ENCODE results near the gene WBP1L.

The WBP1L gene

DNA sequence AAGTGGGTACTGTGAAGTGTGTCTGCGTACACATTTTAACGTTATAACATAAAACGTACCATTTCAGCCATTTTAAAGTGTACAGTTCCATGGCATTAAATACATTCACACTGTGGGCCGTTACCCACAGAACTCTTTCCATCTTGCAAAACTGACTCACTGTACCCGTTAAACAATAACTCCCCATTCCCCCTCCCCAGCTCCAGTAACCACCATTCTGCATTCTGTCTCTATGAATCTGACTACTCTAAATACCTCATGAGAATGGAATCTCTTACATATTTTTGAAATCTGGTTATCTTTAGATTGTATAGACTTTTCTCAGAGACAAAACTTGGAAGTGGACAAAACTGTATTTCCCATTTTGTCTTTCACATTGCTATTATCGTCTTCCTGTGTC lies 38.8 kb upstream of the WBP1L start:
- peak; percentile 48 for DNase-seq (ENCODE audit: low read depth, low spot score)
- H3K4me3 ChIP-seq (ENCODE audit: low read depth, low read length): no peak overlapping the region
- in situ Hi-C loops (cut with HindIII; ENCODE audit: low sequenced_read_pairs): no loop called here
- TF ChIP-seq, protein P1, sequence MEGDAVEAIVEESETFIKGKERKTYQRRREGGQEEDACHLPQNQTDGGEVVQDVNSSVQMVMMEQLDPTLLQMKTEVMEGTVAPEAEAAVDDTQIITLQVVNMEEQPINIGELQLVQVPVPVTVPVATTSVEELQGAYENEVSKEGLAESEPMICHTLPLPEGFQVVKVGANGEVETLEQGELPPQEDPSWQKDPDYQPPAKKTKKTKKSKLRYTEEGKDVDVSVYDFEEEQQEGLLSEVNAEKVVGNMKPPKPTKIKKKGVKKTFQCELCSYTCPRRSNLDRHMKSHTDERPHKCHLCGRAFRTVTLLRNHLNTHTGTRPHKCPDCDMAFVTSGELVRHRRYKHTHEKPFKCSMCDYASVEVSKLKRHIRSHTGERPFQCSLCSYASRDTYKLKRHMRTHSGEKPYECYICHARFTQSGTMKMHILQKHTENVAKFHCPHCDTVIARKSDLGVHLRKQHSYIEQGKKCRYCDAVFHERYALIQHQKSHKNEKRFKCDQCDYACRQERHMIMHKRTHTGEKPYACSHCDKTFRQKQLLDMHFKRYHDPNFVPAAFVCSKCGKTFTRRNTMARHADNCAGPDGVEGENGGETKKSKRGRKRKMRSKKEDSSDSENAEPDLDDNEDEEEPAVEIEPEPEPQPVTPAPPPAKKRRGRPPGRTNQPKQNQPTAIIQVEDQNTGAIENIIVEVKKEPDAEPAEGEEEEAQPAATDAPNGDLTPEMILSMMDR (IDR thresholded peaks at IDR 0.05; ENCODE audit: low read depth, low read length): no peak

DNA sequence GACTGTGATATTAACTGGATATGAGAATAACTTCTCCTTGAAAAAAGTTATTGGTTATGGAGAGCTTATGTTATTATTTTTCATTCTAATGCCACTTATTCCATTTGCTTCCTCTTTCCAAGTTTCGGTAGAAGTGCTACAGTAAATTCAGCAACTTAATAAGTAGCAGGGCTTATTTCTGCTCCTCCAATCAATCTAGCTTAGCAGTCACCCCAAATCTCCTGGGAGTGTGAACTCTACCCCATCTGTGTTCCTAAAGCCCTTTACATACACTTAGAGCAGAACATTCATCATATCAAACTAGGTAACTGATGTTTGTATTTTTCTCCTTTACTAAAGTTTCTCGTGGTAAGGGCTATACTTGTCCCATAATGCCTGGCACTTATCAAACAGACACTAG lies 38.2 kb upstream of the WBP1L start:
- TF ChIP-seq, protein P1 (IDR thresholded peaks at IDR 0.05; ENCODE audit: low read depth, low read length): no peak
- H3K4me3 ChIP-seq (ENCODE audit: low read depth, low read length): no peak overlapping the region
- no peak for DNase-seq (ENCODE audit: low read depth, low spot score)
- in situ Hi-C loops (cut with HindIII; ENCODE audit: low sequenced_read_pairs): no loop called here

DNA sequence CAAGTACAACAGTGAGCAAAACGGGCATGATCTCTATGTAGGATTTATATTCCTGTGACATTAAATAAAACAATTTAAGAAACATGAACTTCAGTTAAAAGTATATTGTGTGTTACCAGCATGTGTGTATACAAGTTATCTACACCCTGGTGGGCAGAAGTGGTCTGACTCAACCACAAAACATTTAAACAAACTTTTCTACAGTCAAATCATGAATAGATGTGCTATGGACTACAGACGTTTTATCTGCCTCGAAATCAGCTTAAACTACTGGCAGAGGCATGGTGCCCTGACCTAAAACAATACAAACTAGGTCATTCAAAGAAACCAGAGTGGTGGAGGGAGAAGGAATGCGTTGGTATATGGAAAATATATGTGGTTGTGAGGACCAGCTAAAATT lies 33.1 kb upstream of the WBP1L start:
- in situ Hi-C loops (cut with HindIII; ENCODE audit: low sequenced_read_pairs): no loop called here
- TF ChIP-seq, protein P1 (IDR thresholded peaks at IDR 0.05; ENCODE audit: low read depth, low read length): no peak
- DNase-seq (ENCODE audit: low read depth, low spot score): peak; percentile 80
- no peak overlapping the region for H3K4me3 ChIP-seq (ENCODE audit: low read depth, low read length)

DNA sequence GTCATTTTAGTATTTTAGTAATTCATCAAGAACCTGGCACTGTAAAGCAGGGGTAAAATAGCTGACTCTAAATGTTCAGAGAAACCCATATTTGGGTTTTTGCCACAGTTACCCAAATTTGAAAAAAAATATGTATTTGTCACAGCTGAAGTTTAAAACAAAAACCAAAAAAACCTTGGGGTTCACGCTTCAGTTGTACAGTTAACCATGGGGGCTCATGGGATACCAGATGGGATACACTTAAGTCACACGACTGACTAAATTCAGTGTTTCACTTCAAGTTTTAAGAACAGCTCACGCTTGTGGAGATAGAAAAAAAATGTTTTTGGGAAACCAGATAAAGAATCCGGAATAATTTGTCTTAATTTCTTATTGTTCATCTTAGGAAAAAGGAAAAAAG lies 31.7 kb upstream of the WBP1L start:
- DNase-seq (ENCODE audit: low read depth, low spot score): no peak

DNA sequence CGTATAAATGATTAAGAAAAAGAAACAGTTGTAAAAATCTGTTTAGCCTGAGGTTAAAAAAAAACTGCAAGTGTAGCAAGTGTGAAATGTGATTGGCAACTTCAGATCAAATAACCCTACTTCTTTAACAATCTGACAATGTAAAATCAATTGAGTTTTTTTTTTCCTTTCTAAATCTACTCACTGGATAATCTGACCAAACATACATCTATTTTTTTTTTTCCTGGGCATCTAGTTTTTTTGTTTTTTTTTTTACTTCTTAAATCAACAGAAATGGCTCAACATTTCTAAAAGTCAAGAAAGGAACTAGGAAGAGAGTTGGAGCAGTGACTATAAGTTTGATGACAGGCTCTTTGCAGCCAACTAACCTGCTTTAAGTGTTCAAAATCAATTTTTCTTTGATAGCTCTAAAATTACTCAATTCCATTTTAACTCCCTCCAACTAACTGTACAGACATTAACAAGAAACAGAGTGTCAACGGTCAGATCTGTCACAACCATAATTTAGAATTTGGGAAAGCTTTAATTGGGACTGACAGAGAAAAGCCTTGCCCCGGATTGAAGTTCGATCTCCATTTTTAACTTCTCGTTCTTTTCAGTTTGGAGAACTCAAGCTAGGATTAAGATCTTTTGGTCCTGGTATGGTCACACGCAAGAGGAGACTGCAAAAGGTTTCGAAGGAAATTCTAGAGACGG lies 30.8 kb upstream of the WBP1L start:
- DNase-seq (ENCODE audit: low read depth, low spot score): no peak
- TF ChIP-seq, protein P1 (IDR thresholded peaks at IDR 0.05; ENCODE audit: low read depth, low read length): no peak
- peak overlapping the region; percentile 94 for H3K4me3 ChIP-seq (ENCODE audit: low read depth, low read length)
- in situ Hi-C loops (cut with HindIII; ENCODE audit: low sequenced_read_pairs): no loop called here

More for the DNA sequence above, 31.7 kb upstream of the WBP1L start:
- no peak overlapping the region for H3K4me3 ChIP-seq (ENCODE audit: low read depth, low read length)
- in situ Hi-C loops (cut with HindIII; ENCODE audit: low sequenced_read_pairs): no loop called here
- TF ChIP-seq, protein P1 (IDR thresholded peaks at IDR 0.05; ENCODE audit: low read depth, low read length): no peak

DNA sequence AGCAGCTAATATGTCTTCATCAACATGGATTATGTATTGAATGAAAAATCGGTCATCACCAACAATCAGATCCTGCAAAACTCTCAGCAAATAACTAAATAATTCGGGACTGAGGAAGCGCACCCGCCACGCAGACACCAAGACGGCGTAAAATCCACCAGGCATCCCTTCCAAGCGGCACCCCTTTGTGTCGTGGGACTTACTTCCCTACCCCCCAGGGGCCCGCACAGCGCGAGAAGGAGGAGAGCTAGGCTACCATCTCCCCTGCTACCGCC lies 30.3 kb upstream of the WBP1L start:
- DNase-seq (ENCODE audit: low read depth, low spot score): no peak
- TF ChIP-seq, protein P1 (IDR thresholded peaks at IDR 0.05; ENCODE audit: low read depth, low read length): peak; percentile 37
- H3K4me3 ChIP-seq (ENCODE audit: low read depth, low read length): peak overlapping the region; percentile 94
- in situ Hi-C loops (cut with HindIII; ENCODE audit: low sequenced_read_pairs): no loop called here
